ENCODE results near the gene HIVEP2. TPM values are rescaled to one million over a fixed set of nuclear protein-coding genes. Genes with fewer than 3 reads are reported as not detected.
A peak's percentile ranks its signal among the peaks of the same experiment; 100 is the strongest.

Gene HIVEP2
- total RNA-seq, 2 experiments from 2014 or later, result 48.4 to 48.6 TPM

DNA sequence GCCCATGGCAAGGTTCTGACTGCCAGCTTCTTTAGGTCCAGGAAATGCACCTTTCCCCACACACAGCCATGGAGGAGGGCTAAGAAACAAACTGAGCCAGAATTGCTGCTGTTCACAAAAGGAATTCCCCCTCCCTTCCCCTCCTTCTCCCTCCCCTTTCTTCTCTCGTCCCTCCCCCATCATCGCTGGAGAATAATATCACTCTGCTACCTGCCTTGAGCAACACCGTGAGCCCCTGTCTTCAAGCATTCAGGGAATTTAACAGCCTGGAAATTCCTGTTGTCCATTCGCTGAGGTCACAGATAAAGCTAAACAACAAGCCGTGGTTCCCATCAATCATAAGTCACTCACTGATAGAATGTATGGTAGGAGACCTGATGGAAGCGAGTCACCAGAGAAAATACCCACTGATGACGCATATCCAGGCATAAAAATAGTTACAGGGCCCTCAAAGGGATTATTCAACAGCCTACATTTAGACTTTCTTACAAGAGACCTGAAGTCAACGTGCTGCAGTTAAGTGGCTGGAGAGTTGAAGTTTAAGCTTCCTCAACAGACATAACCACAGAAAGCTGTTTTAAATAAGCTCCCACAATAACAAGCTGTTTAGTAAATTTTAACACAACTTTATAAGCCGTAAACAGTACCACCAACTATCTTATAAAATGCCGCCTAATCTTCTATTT, 59.7 kb downstream of the HIVEP2 start:
- Histone ChIP-seq H3K4me3 (ENCODE audit: low read length) (peak overlapping the region; percentile 45), H3K27me3 (ENCODE audit: control insufficient read depth in 1 of 2, insufficient read depth in 2 of 2, low read length in 2 of 2) (no peaks in the 10 kb centered on the region), H3K27ac (ENCODE audit: low read depth in 1 of 2, low read length in 2 of 2) (peak overlapping the region; percentile 75 to 81), H3K4me1 (ENCODE audit: insufficient read depth, low read length) (peaks cover 43% of the 10 kb centered on the region), H3K36me3 (ENCODE audit: insufficient read depth, low read length) (peaks cover 7% of the 10 kb centered on the region), H3K9me3 (ENCODE audit: control insufficient read depth in 1 of 2, insufficient read depth in 1 of 2, low read length in 2 of 2) (no peaks in the 10 kb centered on the region)
- peak in 10 of 14 experiments; percentile 17 to 93 (median 48) for DNase-seq
- H3K27me3 Mint-ChIP-seq, result no peaks in the 10 kb centered on the region
- peaks cover 93% of the 10 kb centered on the region for H3K4me1 Mint-ChIP-seq (ENCODE audit: low read depth)
- ChIA-PET POLR2A (interaction anchor here (0.7 to 9.7 kb wide), 24 partner anchors 10 to 72 kb away, joined by 3 to 137 read pairs (median 6); no protein-coding TSS in a partner anchor), CTCF (interaction anchor here (0.9 to 1.9 kb wide), 7 partner anchors 9 to 174 kb away, joined by 3 to 10 read pairs (median 3); no protein-coding TSS in a partner anchor)
- peak overlapping the region; percentile 95 for H3K4me3 Mint-ChIP-seq
- intact Hi-C loops (cut with DNase I, micrococcal nuclease), result loop anchor here (1.0 to 10.0 kb wide), 16 partner anchors 13 to 321 kb away; partner anchors contain the start of gene HIVEP2 (in 1 of the 2)
- peaks cover 28% of the 10 kb centered on the region for H3K36me3 Mint-ChIP-seq (ENCODE audit: low read depth)
- no peaks in the 10 kb centered on the region for H3K9me3 Mint-ChIP-seq
- TF ChIP-seq, protein P1, sequence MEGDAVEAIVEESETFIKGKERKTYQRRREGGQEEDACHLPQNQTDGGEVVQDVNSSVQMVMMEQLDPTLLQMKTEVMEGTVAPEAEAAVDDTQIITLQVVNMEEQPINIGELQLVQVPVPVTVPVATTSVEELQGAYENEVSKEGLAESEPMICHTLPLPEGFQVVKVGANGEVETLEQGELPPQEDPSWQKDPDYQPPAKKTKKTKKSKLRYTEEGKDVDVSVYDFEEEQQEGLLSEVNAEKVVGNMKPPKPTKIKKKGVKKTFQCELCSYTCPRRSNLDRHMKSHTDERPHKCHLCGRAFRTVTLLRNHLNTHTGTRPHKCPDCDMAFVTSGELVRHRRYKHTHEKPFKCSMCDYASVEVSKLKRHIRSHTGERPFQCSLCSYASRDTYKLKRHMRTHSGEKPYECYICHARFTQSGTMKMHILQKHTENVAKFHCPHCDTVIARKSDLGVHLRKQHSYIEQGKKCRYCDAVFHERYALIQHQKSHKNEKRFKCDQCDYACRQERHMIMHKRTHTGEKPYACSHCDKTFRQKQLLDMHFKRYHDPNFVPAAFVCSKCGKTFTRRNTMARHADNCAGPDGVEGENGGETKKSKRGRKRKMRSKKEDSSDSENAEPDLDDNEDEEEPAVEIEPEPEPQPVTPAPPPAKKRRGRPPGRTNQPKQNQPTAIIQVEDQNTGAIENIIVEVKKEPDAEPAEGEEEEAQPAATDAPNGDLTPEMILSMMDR (IDR thresholded peaks at IDR 0.05), result no peak
- peak; percentile 85 for ATAC-seq (ENCODE audit: poor library complexity)
- peak overlapping the region; percentile 91 for H3K27ac Mint-ChIP-seq

DNA sequence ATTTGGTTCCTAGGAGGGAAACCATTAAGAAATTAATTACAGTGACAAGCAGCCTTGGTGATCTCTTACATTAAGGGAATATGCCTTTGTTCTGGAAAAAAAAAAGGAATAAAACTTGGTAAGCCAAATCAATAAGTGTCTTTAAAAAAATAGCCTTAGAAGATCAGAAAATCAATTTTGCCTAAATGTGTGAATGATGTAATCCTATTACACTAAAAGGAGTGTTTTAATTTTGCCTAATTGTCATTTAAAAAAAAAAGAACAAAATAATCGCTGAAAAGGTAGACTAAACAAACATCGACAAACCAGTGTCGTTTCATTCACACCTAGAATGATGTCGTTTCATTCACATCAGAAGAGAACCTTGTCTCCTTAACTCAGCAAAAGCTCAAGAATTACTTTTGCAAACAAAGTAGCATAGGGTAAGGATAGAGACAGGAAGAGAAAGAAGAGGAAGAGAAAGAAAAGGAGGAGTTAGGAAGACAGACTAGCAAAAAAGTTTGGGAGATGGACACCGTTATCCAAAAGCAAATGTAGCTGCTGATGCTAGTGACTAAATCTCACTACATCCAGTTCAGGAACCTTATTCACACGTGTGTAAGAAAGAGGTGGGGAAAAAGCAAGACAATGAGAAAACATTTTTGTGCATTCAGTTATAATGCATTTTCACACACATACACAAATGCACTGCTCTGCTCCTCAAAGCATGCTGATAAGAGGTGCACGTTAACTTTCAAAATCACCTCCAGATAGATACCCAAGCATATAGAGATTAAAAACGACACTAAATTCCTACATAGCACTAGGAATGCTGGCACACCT, 60.6 kb downstream of the HIVEP2 start:
- H3K4me3 ChIP-seq (ENCODE audit: low read length), result peak overlapping the region; percentile 45
- peaks cover 33% of the 10 kb centered on the region for H3K36me3 Mint-ChIP-seq (ENCODE audit: low read depth)
- CTCF ChIA-PET, result interaction anchor here (1.0 to 1.9 kb wide), 5 partner anchors 12 to 175 kb away, joined by 3 to 10 read pairs (median 3); no protein-coding TSS in a partner anchor

More for the DNA sequence above, 60.6 kb downstream of the HIVEP2 start:
- no peaks in the 10 kb centered on the region for H3K9me3 Mint-ChIP-seq
- H3K4me3 Mint-ChIP-seq, result peak overlapping the region; percentile 95
- Histone ChIP-seq H3K9me3 (ENCODE audit: control insufficient read depth in 1 of 2, insufficient read depth in 1 of 2, low read length in 2 of 2) (no peaks in the 10 kb centered on the region), H3K27me3 (ENCODE audit: control insufficient read depth in 1 of 2, insufficient read depth in 2 of 2, low read length in 2 of 2) (no peaks in the 10 kb centered on the region), H3K4me1 (ENCODE audit: insufficient read depth, low read length) (peaks cover 51% of the 10 kb centered on the region), H3K36me3 (ENCODE audit: insufficient read depth, low read length) (peaks cover 9% of the 10 kb centered on the region), H3K27ac (ENCODE audit: low read depth in 1 of 2, low read length in 2 of 2) (peak overlapping the region; percentile 75 to 81)
- DNase-seq (peak in 1 of 14 experiments; percentile 44), ATAC-seq (ENCODE audit: poor library complexity) (no peak)
- intact Hi-C loops (cut with DNase I, micrococcal nuclease), result loop anchor here (1.0 to 10.0 kb wide), 17 partner anchors 12 to 320 kb away; partner anchors contain the start of gene HIVEP2 (in 1 of the 2)
- H3K4me1 Mint-ChIP-seq (ENCODE audit: low read depth), result peaks cover 93% of the 10 kb centered on the region
- POLR2A ChIA-PET, result interaction anchor here (0.7 to 9.7 kb wide), 22 partner anchors 9 to 315 kb away, joined by 3 to 137 read pairs (median 7); no protein-coding TSS in a partner anchor
- H3K27me3 Mint-ChIP-seq, result no peaks in the 10 kb centered on the region
- TF ChIP-seq, protein P1 (IDR thresholded peaks at IDR 0.05), result no peak
- H3K27ac Mint-ChIP-seq, result peak overlapping the region; percentile 91
